ENCODE data around the gene DDX17.

DNA sequence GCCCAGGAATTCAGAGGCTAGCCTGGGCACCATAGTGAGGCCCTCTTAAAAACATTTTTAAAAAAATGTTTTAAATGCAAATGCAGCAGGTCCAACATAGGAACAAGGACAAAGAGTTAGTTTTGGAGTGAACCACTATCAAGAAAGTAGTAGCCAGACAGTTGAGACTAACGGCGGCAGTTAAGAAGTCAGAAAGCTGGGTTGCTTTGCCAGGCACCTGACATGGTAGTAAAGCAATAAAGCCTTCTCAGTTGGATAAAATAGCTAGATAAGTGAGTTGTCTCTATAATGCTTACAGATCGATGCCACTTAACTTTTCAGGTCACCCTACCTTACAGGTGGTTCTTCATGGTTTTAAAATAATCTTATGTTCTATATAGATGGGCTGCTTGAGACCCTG lies 16.9 kb upstream of the DDX17 start:
- TF ChIP-seq, protein P1, sequence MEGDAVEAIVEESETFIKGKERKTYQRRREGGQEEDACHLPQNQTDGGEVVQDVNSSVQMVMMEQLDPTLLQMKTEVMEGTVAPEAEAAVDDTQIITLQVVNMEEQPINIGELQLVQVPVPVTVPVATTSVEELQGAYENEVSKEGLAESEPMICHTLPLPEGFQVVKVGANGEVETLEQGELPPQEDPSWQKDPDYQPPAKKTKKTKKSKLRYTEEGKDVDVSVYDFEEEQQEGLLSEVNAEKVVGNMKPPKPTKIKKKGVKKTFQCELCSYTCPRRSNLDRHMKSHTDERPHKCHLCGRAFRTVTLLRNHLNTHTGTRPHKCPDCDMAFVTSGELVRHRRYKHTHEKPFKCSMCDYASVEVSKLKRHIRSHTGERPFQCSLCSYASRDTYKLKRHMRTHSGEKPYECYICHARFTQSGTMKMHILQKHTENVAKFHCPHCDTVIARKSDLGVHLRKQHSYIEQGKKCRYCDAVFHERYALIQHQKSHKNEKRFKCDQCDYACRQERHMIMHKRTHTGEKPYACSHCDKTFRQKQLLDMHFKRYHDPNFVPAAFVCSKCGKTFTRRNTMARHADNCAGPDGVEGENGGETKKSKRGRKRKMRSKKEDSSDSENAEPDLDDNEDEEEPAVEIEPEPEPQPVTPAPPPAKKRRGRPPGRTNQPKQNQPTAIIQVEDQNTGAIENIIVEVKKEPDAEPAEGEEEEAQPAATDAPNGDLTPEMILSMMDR (IDR thresholded peaks at IDR 0.05): no peak
- TF ChIP-seq POLR2A (IDR thresholded peaks at IDR 0.05): no peak
